NCI-H146 (cell line): ENCODE results near the gene CSRP1.
"Not testable (repeated sequence)": the region's sequence is repeated elsewhere in the genome, so short reads cannot be mapped to it uniquely, and the experiment has no call there.

Experiments used
- DNase-seq: peaks from one replicate; lab custom pipeline; 2025; lab: John Stamatoyannopoulos, UW

CSRP1 gene

GRCh38 chr1:201537891-201538611, 31.1 kb upstream of the CSRP1 start:
- peak; percentile 20 for DNase-seq

- DNase-seq, result no peak
These were observed 30.5 kb upstream of the CSRP1 start for GRCh38 chr1:201537467-201537866.

- no peak for DNase-seq
These were observed 30.1 kb upstream of the CSRP1 start for GRCh38 chr1:201537028-201537427.

- no peak for DNase-seq
These were observed 29.6 kb upstream of the CSRP1 start for GRCh38 chr1:201536558-201536957.

- no peak for DNase-seq
These were observed 29.0 kb upstream of the CSRP1 start for GRCh38 chr1:201535919-201536245.

- DNase-seq, result no peak
These were observed 28.4 kb upstream of the CSRP1 start for GRCh38 chr1:201535046-201535918.

- no peak for DNase-seq
These were observed 26.9 kb upstream of the CSRP1 start for GRCh38 chr1:201533836-201534235.

GRCh38 chr1:201531551-201532425, 24.9 kb upstream of the CSRP1 start:
- peak; percentile 91 for DNase-seq

GRCh38 chr1:201530741-201531531, 24.0 kb upstream of the CSRP1 start:
- peak; percentile 73 for DNase-seq

GRCh38 chr1:201528631-201529252, 21.8 kb upstream of the CSRP1 start:
- DNase-seq, result no peak

- no peak for DNase-seq
These were observed 21.0 kb upstream of the CSRP1 start for GRCh38 chr1:201527879-201528278.

- DNase-seq, result no peak
These were observed 18.4 kb upstream of the CSRP1 start for GRCh38 chr1:201525193-201525778.

GRCh38 chr1:201520046-201520575, 13.2 kb upstream of the CSRP1 start:
- not testable (repeated sequence) for DNase-seq

GRCh38 chr1:201518071-201518470, 11.1 kb upstream of the CSRP1 start:
- no peak for DNase-seq

GRCh38 chr1:201517631-201518030, 10.7 kb upstream of the CSRP1 start:
- DNase-seq, result no peak

GRCh38 chr1:201516511-201517127, 9.7 kb upstream of the CSRP1 start:
- no peak for DNase-seq

GRCh38 chr1:201515895-201516294, 9.0 kb upstream of the CSRP1 start:
- DNase-seq, result no peak

GRCh38 chr1:201515062-201515750, 8.3 kb upstream of the CSRP1 start:
- DNase-seq, result no peak

GRCh38 chr1:201514466-201514865, 7.5 kb upstream of the CSRP1 start:
- no peak for DNase-seq
